OCI-LY1 (cell line): ENCODE data around the gene PYDC1.

ENCODE experiments used
- H2AFZ ChIP-seq: fragments of 200-600 bp; sonication (generic), shearing (Covaris generic); 2 replicates; pipeline ENCODE4 v1.6.0; 2014; ENCODE audit warnings: antibody characterized with exemption, mild to moderate bottlenecking, low read length
- H3F3A ChIP-seq: fragments of 200-600 bp; sonication (generic), shearing (Covaris generic); 2 replicates; pipeline ENCODE4 v1.6.0; 2014; ENCODE audit warnings: mild to moderate bottlenecking, antibody characterized with exemption, low read length, moderate library complexity; ENCODE audit not compliant: insufficient read depth
- H3K27ac ChIP-seq: fragments of 200-600 bp; sonication (generic); 2 replicates; pipeline ENCODE4 v1.5.1; 2014; ENCODE audit warnings: low read length, mixed run types, mild to moderate bottlenecking, low read depth; ENCODE audit not compliant: poor library complexity, severe bottlenecking
- H3K27me3 ChIP-seq: fragments of 200-600 bp; sonication (generic); 2 replicates; pipeline ENCODE4 v1.6.0; 2014; ENCODE audit warnings: antibody characterized with exemption, mild to moderate bottlenecking, low read length, moderate library complexity; ENCODE audit not compliant: insufficient read depth
- H3K36me3 ChIP-seq: fragments of 200-600 bp; sonication (generic); 2 replicates; pipeline ENCODE4 v1.6.1; 2014; ENCODE audit warnings: mild to moderate bottlenecking, antibody characterized with exemption, low read length, moderate library complexity, mixed read lengths; ENCODE audit not compliant: insufficient read depth
- H3K4me1 ChIP-seq: fragments of 200-600 bp; sonication (generic); 2 replicates; pipeline ENCODE4 v1.5.1; 2014; ENCODE audit warnings: mild to moderate bottlenecking, low read length, moderate library complexity; ENCODE audit not compliant: insufficient read depth, severe bottlenecking
- H3K4me2 ChIP-seq: fragments of 200-600 bp; sonication (generic), shearing (Covaris generic); 2 replicates; pipeline ENCODE4 v1.6.1; 2014; ENCODE audit warnings: low read length
- H3K4me3 ChIP-seq: fragments of 200-600 bp; sonication (generic); 2 replicates; pipeline ENCODE4 v1.5.1; 2014; ENCODE audit warnings: low read length, low read depth, mild to moderate bottlenecking, mixed read lengths; ENCODE audit not compliant: poor library complexity, severe bottlenecking
- H3K79me2 ChIP-seq: fragments of 200-600 bp; shearing (Covaris generic); 2 replicates; pipeline ENCODE4 v1.6.1; 2016; ENCODE audit warnings: mixed run types, low read length, mixed read lengths; ENCODE audit not compliant: insufficient read depth
- H3K9ac ChIP-seq: fragments of 200-600 bp; sonication (generic), shearing (Covaris generic); 2 replicates; pipeline ENCODE4 v1.6.1; 2014; ENCODE audit warnings: mild to moderate bottlenecking, low read length, mixed read lengths
- H3K9me2 ChIP-seq: fragments of 200-600 bp; sonication (generic), shearing (Covaris generic); 2 replicates; pipeline ENCODE4 v1.6.1; 2014; ENCODE audit warnings: low read depth, mild to moderate bottlenecking, low read length, mixed read lengths
- H3K9me3 ChIP-seq: fragments of 200-600 bp; shearing (Covaris generic); 2 replicates; pipeline ENCODE4 v1.6.1; 2014; ENCODE audit warnings: low read length, mixed read lengths
- H4K20me1 ChIP-seq: fragments of 200-600 bp; sonication (generic), shearing (Covaris generic); 2 replicates; pipeline ENCODE4 v1.6.0; 2016; ENCODE audit warnings: mild to moderate bottlenecking, low read length; ENCODE audit not compliant: insufficient read depth
- EZH2 ChIP-seq: fragments of 200-600 bp; sonication (generic), shearing (Covaris generic); IDR thresholded peaks from 2 replicates; pipeline ENCODE4 v1.8.0; 2017; ENCODE audit warnings: borderline replicate concordance, mixed run types, mild to moderate bottlenecking, antibody characterized with exemption, low read length, moderate library complexity, mixed read lengths
- TF ChIP-seq, protein P1 (sequence below): fragments of 200-600 bp; sonication (generic), shearing (Covaris generic); IDR thresholded peaks from 2 replicates; pipeline ENCODE4 v1.5.1; 2017; ENCODE audit warnings: mild to moderate bottlenecking, antibody characterized with exemption, low read length, moderate library complexity, mixed read lengths

Gene PYDC1

DNA sequence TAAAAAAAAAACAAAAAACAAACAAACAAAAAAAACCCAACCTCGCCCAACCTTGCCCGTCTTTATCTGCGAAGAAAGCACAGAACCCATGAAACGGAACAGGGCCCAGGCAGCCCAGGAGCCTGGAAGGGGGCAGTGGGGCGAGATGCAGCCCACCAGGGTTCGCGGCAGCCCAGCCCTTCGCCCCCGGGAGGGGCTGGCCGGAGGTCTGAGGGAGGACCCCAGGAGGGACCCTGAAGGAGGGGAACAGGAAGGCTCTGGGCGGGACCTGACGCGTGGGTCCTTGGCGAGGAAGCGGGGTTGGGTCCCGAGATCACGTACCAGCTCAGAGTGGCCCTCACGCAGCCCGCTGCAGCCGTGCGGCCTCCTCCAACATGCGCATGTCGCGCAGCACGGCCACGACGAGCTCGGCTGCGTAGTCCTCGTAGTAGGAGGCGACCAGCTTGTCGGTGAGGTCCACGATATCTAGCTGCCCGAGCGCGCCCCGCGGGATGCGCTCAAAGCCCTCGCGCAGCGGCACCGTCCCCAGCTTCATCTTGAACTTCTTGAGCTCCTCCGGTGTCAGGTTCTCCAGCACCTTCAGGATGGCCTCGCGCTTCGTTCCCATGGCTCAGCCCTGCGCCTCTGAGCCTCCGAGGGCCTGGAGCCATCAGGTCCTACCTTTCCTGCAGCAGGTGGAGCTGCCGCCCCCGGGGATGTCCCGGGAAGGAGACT lies at the start of gene PYDC1:
PYDC1 (minus strand) TSS at position 714 of the 714 bp plus-strand sequence; CDS start at position 607, 107 bp downstream.
- Histone ChIP-seq H3K4me3 (no peak within 1 kb of the TSS), H3K4me2 (no peak within 1 kb of the TSS), H2AFZ (no peak within 1 kb of the TSS), H3F3A (no peaks in the 10 kb centered on the region), H3K79me2 (no peaks in the 10 kb centered on the region), H3K36me3 (no peaks in the 10 kb centered on the region), H4K20me1 (no peaks in the 10 kb centered on the region), H3K27ac (no peak within 1 kb of the TSS), H3K9ac (no peak within 1 kb of the TSS), H3K9me2 (no peaks in the 10 kb centered on the region), H3K27me3 (peaks cover 8% of the 10 kb centered on the region; the same call in 1 of the 2 replicates), H3K9me3 (no peaks in the 10 kb centered on the region), H3K4me1 (no peaks in the 10 kb centered on the region)
- no peak for TF ChIP-seq EZH2
- TF ChIP-seq, protein P1, sequence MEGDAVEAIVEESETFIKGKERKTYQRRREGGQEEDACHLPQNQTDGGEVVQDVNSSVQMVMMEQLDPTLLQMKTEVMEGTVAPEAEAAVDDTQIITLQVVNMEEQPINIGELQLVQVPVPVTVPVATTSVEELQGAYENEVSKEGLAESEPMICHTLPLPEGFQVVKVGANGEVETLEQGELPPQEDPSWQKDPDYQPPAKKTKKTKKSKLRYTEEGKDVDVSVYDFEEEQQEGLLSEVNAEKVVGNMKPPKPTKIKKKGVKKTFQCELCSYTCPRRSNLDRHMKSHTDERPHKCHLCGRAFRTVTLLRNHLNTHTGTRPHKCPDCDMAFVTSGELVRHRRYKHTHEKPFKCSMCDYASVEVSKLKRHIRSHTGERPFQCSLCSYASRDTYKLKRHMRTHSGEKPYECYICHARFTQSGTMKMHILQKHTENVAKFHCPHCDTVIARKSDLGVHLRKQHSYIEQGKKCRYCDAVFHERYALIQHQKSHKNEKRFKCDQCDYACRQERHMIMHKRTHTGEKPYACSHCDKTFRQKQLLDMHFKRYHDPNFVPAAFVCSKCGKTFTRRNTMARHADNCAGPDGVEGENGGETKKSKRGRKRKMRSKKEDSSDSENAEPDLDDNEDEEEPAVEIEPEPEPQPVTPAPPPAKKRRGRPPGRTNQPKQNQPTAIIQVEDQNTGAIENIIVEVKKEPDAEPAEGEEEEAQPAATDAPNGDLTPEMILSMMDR = no peak

DNA sequence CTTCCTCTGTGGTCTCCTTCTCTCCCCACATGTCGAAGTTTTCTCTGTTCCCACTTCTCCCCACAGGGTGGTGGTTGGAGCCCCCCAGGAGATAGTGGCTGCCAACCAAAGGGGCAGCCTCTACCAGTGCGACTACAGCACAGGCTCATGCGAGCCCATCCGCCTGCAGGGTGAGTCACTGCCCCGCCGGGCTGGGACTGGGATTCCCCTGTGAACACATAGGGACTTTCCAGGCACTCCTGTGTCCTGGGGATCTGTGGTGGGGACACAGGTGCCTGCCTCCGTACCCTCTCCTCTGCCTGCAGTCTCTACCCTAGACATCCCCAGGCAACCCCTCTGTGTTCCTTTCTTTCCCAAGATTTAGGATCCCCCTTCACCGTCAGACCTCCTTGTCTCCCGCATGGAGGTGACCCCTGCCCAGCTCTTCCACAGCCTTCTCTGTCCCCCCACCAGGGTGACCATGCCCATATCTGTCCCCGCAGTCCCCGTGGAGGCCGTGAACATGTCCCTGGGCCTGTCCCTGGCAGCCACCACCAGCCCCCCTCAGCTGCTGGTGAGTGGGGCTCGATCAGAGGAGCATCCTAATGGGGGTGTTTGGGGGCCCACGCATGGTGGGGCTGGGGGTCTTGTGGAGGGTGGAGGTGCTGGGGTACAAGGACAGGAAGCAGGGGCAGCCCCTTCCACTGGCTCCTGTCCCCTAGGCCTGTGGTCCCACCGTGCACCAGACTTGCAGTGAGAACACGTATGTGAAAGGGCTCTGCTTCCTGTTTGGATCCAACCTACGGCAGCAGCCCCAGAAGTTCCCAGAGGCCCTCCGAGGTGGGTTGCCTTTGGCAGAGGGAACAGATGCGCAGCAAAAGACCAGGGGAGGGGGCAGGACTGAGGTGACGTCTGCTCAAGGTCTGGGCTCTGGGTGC lies 48.7 kb upstream of the PYDC1 start:
- no peak for TF ChIP-seq EZH2
- TF ChIP-seq, protein P1 = no peak
- Histone ChIP-seq H4K20me1 (no peaks in the 10 kb centered on the region), H3K9ac (no peak overlapping the region), H3K79me2 (no peaks in the 10 kb centered on the region), H3K27me3 (peaks cover 11% of the 10 kb centered on the region; the same call in 1 of the 2 replicates), H3K4me1 (no peaks in the 10 kb centered on the region), H3K9me2 (no peaks in the 10 kb centered on the region), H3K9me3 (no peaks in the 10 kb centered on the region), H3F3A (no peaks in the 10 kb centered on the region), H3K4me3 (no peak overlapping the region), H3K27ac (no peak overlapping the region), H3K36me3 (no peaks in the 10 kb centered on the region), H2AFZ (no peak overlapping the region), H3K4me2 (no peak overlapping the region)

DNA sequence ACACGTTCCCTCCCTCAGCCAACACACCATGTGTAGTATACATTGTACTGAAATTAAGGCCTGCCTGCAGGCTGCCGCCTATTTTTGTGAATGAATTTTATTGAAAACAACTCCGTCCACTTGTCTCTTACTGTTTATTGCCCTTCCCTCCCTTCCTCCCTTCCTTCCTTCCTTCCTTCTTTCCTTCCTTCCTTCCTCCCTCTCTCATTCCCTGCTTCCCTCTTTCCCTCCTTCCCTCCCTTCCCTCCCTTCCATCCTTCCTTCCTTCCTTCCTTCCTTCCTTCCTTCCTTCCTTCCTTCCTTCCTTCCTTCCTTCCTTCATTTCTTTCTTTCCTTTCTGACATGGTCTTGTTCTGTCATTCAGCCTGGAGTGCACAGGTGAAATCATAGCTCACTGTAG lies 45.1 kb upstream of the PYDC1 start:
- H3K27me3 ChIP-seq = peaks cover 11% of the 10 kb centered on the region; the same call in 1 of the 2 replicates
- no peak overlapping the region for H2AFZ ChIP-seq
- H3K9ac ChIP-seq = no peak overlapping the region
- no peaks in the 10 kb centered on the region for H3K79me2 ChIP-seq
- H3F3A ChIP-seq = no peaks in the 10 kb centered on the region
- TF ChIP-seq EZH2 = no peak
- TF ChIP-seq, protein P1 = no peak
- no peak overlapping the region for H3K4me2 ChIP-seq
- H3K36me3 ChIP-seq = no peaks in the 10 kb centered on the region
- H3K4me3 ChIP-seq = no peak overlapping the region
- no peak overlapping the region for H3K27ac ChIP-seq
- H4K20me1 ChIP-seq = no peaks in the 10 kb centered on the region
- no peaks in the 10 kb centered on the region for H3K4me1 ChIP-seq
- H3K9me3 ChIP-seq = no peaks in the 10 kb centered on the region
- no peaks in the 10 kb centered on the region for H3K9me2 ChIP-seq
